Measurements from ENCODE around the gene POLR2I. TPM values are rescaled to one million over a fixed set of nuclear protein-coding genes. Genes with fewer than 3 reads are reported as not detected.

The POLR2I gene
- total and polyA plus RNA-seq, 3 donors from 2014 or later: 106 to 307 (median 116) TPM

DNA sequence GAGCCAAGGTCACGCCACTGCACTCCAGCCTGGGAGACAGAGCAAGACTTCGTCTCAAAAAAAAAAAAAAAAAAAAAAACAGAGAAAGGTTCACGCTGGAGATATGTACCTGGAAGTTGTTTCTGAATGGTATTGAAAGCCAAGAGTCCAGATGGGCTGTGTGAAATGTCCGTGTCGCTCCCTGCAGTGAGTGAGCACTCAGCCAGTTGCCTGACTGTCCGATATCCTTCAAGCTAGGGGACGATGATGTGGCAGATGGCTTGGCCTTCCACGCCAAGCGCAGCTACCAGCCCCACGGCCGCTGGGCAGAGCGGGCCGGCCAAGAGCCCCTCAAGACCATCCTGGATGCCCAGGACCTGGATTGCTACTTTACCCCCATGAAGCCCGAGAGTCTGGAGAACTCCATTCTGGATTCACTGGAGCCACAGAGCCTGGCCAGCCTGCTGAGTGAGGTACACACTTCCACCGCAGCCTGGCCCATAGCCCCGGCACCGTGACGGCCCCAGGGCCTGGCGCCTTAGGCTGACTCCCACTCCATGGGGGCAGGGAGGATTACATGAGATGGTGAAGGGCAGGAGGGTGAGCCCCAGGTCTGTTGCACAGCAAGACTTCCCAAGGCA lies 15.4 kb downstream of the POLR2I start:
- intact Hi-C loops (cut with DNase I; ENCODE audit: low total_unique reads): no loop called here
- H3K4me1 ChIP-seq: no peaks in the 10 kb centered on the region
- no peaks in the 10 kb centered on the region for H3K9me3 ChIP-seq
- 86 to 89% methylated on average over 17 to 19 of the region's 19 CpGs for WGBS, 2 donors
- no peaks in the 10 kb centered on the region for H3K36me3 ChIP-seq (ENCODE audit: low read depth, missing control alignments)
- no peak for TF ChIP-seq POLR2A (IDR thresholded peaks at IDR 0.05)
- TF ChIP-seq, protein P1, sequence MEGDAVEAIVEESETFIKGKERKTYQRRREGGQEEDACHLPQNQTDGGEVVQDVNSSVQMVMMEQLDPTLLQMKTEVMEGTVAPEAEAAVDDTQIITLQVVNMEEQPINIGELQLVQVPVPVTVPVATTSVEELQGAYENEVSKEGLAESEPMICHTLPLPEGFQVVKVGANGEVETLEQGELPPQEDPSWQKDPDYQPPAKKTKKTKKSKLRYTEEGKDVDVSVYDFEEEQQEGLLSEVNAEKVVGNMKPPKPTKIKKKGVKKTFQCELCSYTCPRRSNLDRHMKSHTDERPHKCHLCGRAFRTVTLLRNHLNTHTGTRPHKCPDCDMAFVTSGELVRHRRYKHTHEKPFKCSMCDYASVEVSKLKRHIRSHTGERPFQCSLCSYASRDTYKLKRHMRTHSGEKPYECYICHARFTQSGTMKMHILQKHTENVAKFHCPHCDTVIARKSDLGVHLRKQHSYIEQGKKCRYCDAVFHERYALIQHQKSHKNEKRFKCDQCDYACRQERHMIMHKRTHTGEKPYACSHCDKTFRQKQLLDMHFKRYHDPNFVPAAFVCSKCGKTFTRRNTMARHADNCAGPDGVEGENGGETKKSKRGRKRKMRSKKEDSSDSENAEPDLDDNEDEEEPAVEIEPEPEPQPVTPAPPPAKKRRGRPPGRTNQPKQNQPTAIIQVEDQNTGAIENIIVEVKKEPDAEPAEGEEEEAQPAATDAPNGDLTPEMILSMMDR (IDR thresholded peaks at IDR 0.05): no peak
- H3K4me3 ChIP-seq: no peak overlapping the region
- DNase-seq: no peak
- no peak overlapping the region for H3K27ac ChIP-seq
- no peaks in the 10 kb centered on the region for H3K27me3 ChIP-seq

DNA sequence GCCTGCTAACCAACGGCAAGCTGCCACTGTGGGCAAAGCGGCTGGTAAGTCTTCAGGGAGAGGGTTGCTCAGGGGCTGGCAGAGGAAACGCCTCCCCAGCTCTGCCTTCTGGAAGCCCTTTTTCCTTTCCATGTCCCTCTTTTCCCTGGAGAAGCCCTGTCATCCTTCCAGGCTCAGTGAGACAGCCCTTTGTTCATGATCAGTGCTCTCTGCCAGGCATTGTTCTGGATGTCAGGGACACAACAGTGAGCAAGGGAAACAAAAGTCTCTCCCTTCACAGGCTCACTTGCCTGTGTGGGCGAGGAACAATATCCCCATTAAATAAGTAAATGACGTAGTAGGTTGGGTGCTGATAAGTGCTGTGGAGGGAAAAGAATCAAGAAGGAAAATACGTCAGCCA lies 17.6 kb downstream of the POLR2I start:
- H3K27ac ChIP-seq: no peak overlapping the region
- H3K27me3 ChIP-seq: no peaks in the 10 kb centered on the region
- TF ChIP-seq, protein P1 (IDR thresholded peaks at IDR 0.05): no peak
- TF ChIP-seq POLR2A (IDR thresholded peaks at IDR 0.05): no peak
- H3K36me3 ChIP-seq (ENCODE audit: low read depth, missing control alignments): no peaks in the 10 kb centered on the region
- 60 to 77% methylated on average over 5 to 6 of the region's 6 CpGs for WGBS, 2 donors
- intact Hi-C loops (cut with DNase I; ENCODE audit: low total_unique reads): no loop called here
- H3K9me3 ChIP-seq: no peaks in the 10 kb centered on the region
- peak; percentile 64 for DNase-seq
- no peak overlapping the region for H3K4me3 ChIP-seq
- no peaks in the 10 kb centered on the region for H3K4me1 ChIP-seq

DNA sequence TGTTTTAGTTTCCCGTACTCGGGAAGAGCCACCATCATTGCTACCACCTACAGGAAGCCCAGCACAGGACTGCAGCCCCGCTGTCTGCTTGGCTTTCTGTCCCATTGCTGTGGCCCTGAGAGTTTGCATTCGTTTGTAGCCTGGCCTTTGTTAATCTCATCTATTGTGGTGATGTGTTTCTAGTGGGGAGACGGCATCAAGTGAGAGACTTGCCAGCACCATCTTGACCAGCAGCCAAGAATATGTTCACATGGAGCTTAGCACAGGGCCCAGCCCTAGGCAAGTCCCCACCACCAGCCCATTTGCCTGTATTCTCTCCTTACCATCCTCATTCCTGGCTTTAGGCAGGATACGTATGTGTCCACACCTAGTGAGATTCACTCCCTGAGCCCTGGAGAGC lies 21.0 kb downstream of the POLR2I start:
- TF ChIP-seq POLR2A (IDR thresholded peaks at IDR 0.05): no peak
- TF ChIP-seq, protein P1 (IDR thresholded peaks at IDR 0.05): no peak
- no peaks in the 10 kb centered on the region for H3K4me1 ChIP-seq
- H3K9me3 ChIP-seq: no peaks in the 10 kb centered on the region
- WGBS, 2 donors: 77 to 90% methylated on average over 2 to 6 of the region's 6 CpGs
- DNase-seq: no peak
- H3K27ac ChIP-seq: no peak overlapping the region
- H3K27me3 ChIP-seq: no peaks in the 10 kb centered on the region
- H3K36me3 ChIP-seq (ENCODE audit: low read depth, missing control alignments): no peaks in the 10 kb centered on the region
- no peak overlapping the region for H3K4me3 ChIP-seq
- intact Hi-C loops (cut with DNase I; ENCODE audit: low total_unique reads): no loop called here

DNA sequence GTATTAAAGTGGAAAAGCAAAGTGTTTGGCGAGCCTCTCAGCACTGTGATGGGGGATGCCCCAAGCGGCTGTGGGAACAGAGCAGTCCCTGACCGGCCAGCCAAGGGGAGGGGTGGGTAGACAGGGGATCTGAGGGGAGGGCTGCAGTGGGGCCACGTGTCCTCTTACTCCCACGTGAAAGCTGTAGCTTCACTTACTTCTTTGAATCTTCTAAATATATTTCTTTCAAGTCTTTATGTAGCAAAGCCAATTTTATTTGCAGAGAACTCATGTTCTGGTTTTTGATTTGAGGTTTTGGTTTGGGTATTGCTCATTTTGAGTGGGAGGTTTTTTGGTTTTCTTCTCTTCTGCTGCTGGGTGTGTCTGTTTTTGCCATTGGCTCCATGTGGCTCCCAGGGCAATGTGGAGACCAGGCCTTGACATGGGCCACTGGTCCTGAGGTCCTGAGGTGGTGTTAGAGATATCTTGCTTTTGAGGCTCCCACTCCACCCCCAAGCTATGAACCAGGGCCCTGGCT lies 21.5 kb downstream of the POLR2I start:
- TF ChIP-seq POLR2A (IDR thresholded peaks at IDR 0.05): no peak
- TF ChIP-seq, protein P1 (IDR thresholded peaks at IDR 0.05): no peak
- H3K4me1 ChIP-seq: no peaks in the 10 kb centered on the region
- no peak for DNase-seq
- intact Hi-C loops (cut with DNase I; ENCODE audit: low total_unique reads): no loop called here
- 76 to 80% methylated on average over 5 of the region's 5 CpGs for WGBS, 2 donors
- H3K4me3 ChIP-seq: no peak overlapping the region
- no peak overlapping the region for H3K27ac ChIP-seq
- H3K9me3 ChIP-seq: no peaks in the 10 kb centered on the region
- H3K36me3 ChIP-seq (ENCODE audit: low read depth, missing control alignments): no peaks in the 10 kb centered on the region
- H3K27me3 ChIP-seq: no peaks in the 10 kb centered on the region

DNA sequence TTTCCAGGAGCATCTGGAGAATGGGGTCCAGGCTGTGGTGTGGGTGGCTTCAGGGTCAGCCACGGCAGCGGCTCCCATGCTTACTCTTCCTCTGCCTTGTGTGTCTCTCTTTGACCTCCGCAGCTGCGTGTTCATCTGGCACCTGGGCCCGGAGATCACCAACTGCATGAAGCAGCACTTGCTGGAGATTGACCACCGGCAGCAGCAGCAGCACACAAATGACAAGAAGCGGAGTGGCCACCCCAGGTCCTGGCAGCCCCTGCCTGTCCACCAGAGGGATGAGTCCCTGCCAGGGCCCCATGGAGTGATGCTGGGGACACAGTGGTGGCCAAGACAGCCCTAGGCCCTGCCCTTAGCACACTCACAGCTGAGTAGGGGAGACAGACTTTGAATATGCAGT lies 22.1 kb downstream of the POLR2I start:
- WGBS, 2 donors: 95% methylated on average over 7 of the region's 7 CpGs
- no peak for DNase-seq
- intact Hi-C loops (cut with DNase I; ENCODE audit: low total_unique reads): no loop called here
- H3K27ac ChIP-seq: no peak overlapping the region
- TF ChIP-seq, protein P1 (IDR thresholded peaks at IDR 0.05): no peak
- no peak for TF ChIP-seq POLR2A (IDR thresholded peaks at IDR 0.05)
- H3K9me3 ChIP-seq: no peaks in the 10 kb centered on the region
- no peak overlapping the region for H3K4me3 ChIP-seq
- H3K36me3 ChIP-seq (ENCODE audit: low read depth, missing control alignments): no peaks in the 10 kb centered on the region
- no peaks in the 10 kb centered on the region for H3K4me1 ChIP-seq
- H3K27me3 ChIP-seq: no peaks in the 10 kb centered on the region

All from testis (tissue), 3 donors.